Mesendoderm (in vitro differentiated cells): ENCODE data around the gene ZNF138.

Source experiments
- DNase-seq: peaks from one replicate; pipeline ENCODE4 v3.0.0; 2013
- H2AK5ac ChIP-seq: 2 replicates; pipeline ENCODE4 v1.6.1; 2013; ENCODE audit warnings: low read length, inconsistent platforms
- H2BK120ac ChIP-seq: 2 replicates; pipeline ENCODE4 v1.6.1; 2013; ENCODE audit warnings: low read depth, mild to moderate bottlenecking, low read length, moderate library complexity, mixed read lengths
- H2BK15ac ChIP-seq: replicated peaks from 2 replicates; pipeline ENCODE4 v1.6.1; 2013; ENCODE audit warnings: low read depth, mild to moderate bottlenecking, moderate library complexity
- H2BK5ac ChIP-seq: 2 replicates; pipeline ENCODE4 v1.6.1; 2013; ENCODE audit warnings: low read length, inconsistent platforms
- H3K18ac ChIP-seq: 2 replicates; pipeline ENCODE4 v1.6.1; 2013; ENCODE audit warnings: mild to moderate bottlenecking, low read length, mixed read lengths
- H3K23ac ChIP-seq: one replicate; pipeline ENCODE4 v1.6.1; 2013; ENCODE audit warnings: low read length
- H3K27ac ChIP-seq: 2 replicates; pipeline ENCODE4 v1.5.1; 2013; ENCODE audit warnings: low read depth, mild to moderate bottlenecking, inconsistent platforms, low read length, moderate library complexity
- H3K27me3 ChIP-seq: 2 replicates; pipeline ENCODE4 v1.6.1; 2013; ENCODE audit warnings: low read length, control low read depth, mild to moderate bottlenecking, inconsistent platforms; ENCODE audit not compliant: insufficient read depth, poor library complexity
- H3K36me3 ChIP-seq: 2 replicates; pipeline ENCODE4 v1.6.1; 2013; ENCODE audit warnings: low read length, inconsistent platforms; ENCODE audit not compliant: control insufficient read depth, insufficient read depth
- H3K4ac ChIP-seq: one replicate; pipeline ENCODE4 v1.6.1; 2013; ENCODE audit warnings: low read depth, mild to moderate bottlenecking, low read length, moderate library complexity
- H3K4me1 ChIP-seq: 2 replicates; pipeline ENCODE4 v1.6.1; 2013; ENCODE audit warnings: low read depth, low read length, inconsistent platforms; ENCODE audit not compliant: control insufficient read depth
- H3K4me2 ChIP-seq: 2 replicates; pipeline ENCODE4 v1.6.1; 2013; ENCODE audit warnings: low read length
- H3K4me3 ChIP-seq: 2 replicates; pipeline ENCODE4 v1.5.1; 2013; ENCODE audit warnings: mild to moderate bottlenecking, low read length
- H3K56ac ChIP-seq: one replicate; pipeline ENCODE4 v1.6.1; 2013; ENCODE audit warnings: low read length
- H3K79me1 ChIP-seq: 2 replicates; pipeline ENCODE4 v1.6.1; 2013; ENCODE audit warnings: low read length, inconsistent platforms
- H3K79me2 ChIP-seq: 2 replicates; pipeline ENCODE4 v1.6.1; 2013; ENCODE audit warnings: mild to moderate bottlenecking, low read length; ENCODE audit not compliant: control insufficient read depth, insufficient read depth
- H3K9ac ChIP-seq: 2 replicates; pipeline ENCODE4 v1.6.1; 2013; ENCODE audit warnings: low read length, inconsistent platforms
- H4K5ac ChIP-seq: one replicate; pipeline ENCODE4 v1.6.1; 2013; ENCODE audit warnings: low read length
- H4K8ac ChIP-seq: one replicate; pipeline ENCODE4 v1.6.1; 2013; ENCODE audit warnings: low read depth, mild to moderate bottlenecking, control low read depth, low read length, moderate library complexity
- WGBS: extraction: QIAGEN DNeasy Blood & Tissue Kit; methylation state at CpG from one replicate; pipeline ENCODE4 v1.1.7; 2013; ENCODE audit warnings: low lambda C conversion rate, missing lambda C conversion rate; ENCODE audit not compliant: insufficient coverage; ENCODE audit errors: extremely low coverage; 5-methylcytosine and 5-hydroxymethylcytosine counted together

ZNF138 gene

DNA sequence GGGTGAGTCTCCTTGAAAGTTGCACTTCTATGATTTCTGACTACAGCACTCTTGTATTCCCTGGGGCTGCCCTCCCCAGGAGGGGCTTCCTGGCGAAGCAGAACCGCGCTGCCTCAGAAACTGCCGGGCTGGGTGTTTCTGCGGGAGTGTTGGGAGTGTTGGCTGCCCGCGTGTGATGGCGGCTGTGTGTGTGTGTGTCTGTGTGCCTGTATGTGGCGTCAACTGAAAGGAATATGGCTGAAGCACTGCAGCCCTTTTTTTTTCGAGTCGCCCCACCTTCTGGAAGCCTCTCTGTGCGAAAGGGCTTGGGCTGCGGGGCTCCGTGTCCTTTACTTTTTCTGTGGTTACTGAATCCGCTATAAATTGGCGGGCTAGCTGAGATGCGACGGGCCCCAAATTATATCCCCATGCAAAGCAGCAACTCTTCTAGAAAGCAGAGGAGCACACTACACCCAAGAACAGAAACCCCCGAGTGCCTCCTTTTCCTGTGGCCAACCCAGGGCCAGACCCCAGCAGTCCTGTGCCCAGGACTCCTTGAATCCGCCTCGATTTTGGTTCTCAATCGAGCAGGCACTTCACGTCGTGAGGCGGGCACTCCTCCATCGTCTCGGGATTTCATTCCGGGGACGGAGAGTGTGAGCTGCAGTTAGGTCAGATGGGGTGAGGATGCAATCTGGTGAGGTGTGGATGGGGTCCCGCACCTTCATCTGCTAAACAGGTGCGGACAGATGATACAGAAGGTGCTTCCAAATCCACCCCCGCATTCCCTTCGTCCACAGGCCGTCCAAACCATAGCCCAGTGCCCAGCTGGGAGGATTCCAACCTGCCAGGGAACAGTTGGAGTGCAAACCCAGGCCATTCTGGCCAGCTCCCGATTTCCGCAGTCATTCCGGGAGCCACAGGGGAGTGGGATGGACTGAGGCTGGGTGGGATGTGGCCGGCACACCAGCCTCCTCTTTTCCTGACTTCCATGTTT is 86.4 kb downstream of the ZNF138 start:
- no peak overlapping the region for H3K4me3 ChIP-seq
- no peak overlapping the region for H4K5ac ChIP-seq
- H2BK15ac ChIP-seq = no peak overlapping the region
- H3K27ac ChIP-seq = no peak overlapping the region
- H3K79me2 ChIP-seq = no peaks in the 10 kb centered on the region
- H2BK120ac ChIP-seq = no peak overlapping the region
- no peak overlapping the region for H3K9ac ChIP-seq
- H3K4me2 ChIP-seq = no peak overlapping the region
- H3K23ac ChIP-seq = no peak overlapping the region
- no peaks in the 10 kb centered on the region for H3K4me1 ChIP-seq
- no peaks in the 10 kb centered on the region for H3K79me1 ChIP-seq
- no peak overlapping the region for H2AK5ac ChIP-seq
- H4K8ac ChIP-seq = no peak overlapping the region
- H3K18ac ChIP-seq = no peak overlapping the region
- no CpG with 5 or more reads among the region's 38 CpGs for WGBS
- no peaks in the 10 kb centered on the region for H3K27me3 ChIP-seq
- no peak overlapping the region for H2BK5ac ChIP-seq
- no peak for DNase-seq
- no peak overlapping the region for H3K4ac ChIP-seq
- H3K56ac ChIP-seq = no peak overlapping the region
- no peaks in the 10 kb centered on the region for H3K36me3 ChIP-seq

- DNase-seq = no peak
- H4K5ac ChIP-seq = no peak overlapping the region
- H3K27me3 ChIP-seq = no peaks in the 10 kb centered on the region
- no peaks in the 10 kb centered on the region for H3K4me1 ChIP-seq
- H2BK15ac ChIP-seq = no peak overlapping the region
- H3K4me3 ChIP-seq = no peak overlapping the region
- H2AK5ac ChIP-seq = no peak overlapping the region
- no peak overlapping the region for H4K8ac ChIP-seq
- no peak overlapping the region for H2BK120ac ChIP-seq
- H3K56ac ChIP-seq = no peak overlapping the region
- no peak overlapping the region for H3K4me2 ChIP-seq
- no CpG with 5 or more reads among the region's 26 CpGs for WGBS
- H3K36me3 ChIP-seq = no peaks in the 10 kb centered on the region
- H3K9ac ChIP-seq = no peak overlapping the region
- H3K79me1 ChIP-seq = no peaks in the 10 kb centered on the region
- no peak overlapping the region for H3K18ac ChIP-seq
- H3K79me2 ChIP-seq = no peaks in the 10 kb centered on the region
- no peak overlapping the region for H2BK5ac ChIP-seq
- H3K23ac ChIP-seq = no peak overlapping the region
- no peak overlapping the region for H3K27ac ChIP-seq
- H3K4ac ChIP-seq = no peak overlapping the region
These were observed 87.4 kb downstream of the ZNF138 start for GRCh38 chr7:64881461-64882287.

- Histone ChIP-seq H3K9ac (no peak overlapping the region), H3K4ac (no peak overlapping the region), H3K4me2 (no peak overlapping the region), H3K27ac (no peak overlapping the region), H4K8ac (no peak overlapping the region), H2AK5ac (no peak overlapping the region), H3K79me1 (no peaks in the 10 kb centered on the region), H3K4me1 (no peaks in the 10 kb centered on the region), H3K36me3 (no peaks in the 10 kb centered on the region), H3K23ac (no peak overlapping the region), H2BK120ac (no peak overlapping the region), H3K79me2 (no peaks in the 10 kb centered on the region), H2BK15ac (no peak overlapping the region), H4K5ac (no peak overlapping the region), H3K4me3 (no peak overlapping the region), H3K18ac (no peak overlapping the region), H3K56ac (no peak overlapping the region), H3K27me3 (no peaks in the 10 kb centered on the region), H2BK5ac (no peak overlapping the region)
- WGBS = no CpG with 5 or more reads among the region's 55 CpGs
- peak; percentile 39 for DNase-seq
These were observed 88.3 kb downstream of the ZNF138 start for GRCh38 chr7:64882341-64883112.
